K562 (cell line): Measurements from ENCODE around the gene ENOSF1.

Experiments
- CCAR2 ChIP-seq: fragments of 200-400 bp; formaldehyde crosslinking; IDR thresholded peaks from 2 replicates; pipeline ENCODE4 v1.6.1; 2017; ENCODE audit warnings: mild to moderate bottlenecking, low read depth, low read length
- RAD21 ChIP-seq, 2 experiments: fragments of 250-450 bp in 1 of 2; fragments of 450-650 bp in 1 of 2; sonication (Bioruptor Pico) in 1 of 2; formaldehyde crosslinking in 1 of 2; IDR thresholded peaks in 1 of 2; conservative IDR thresholded peaks in 1 of 2; 2 replicates each; pipeline versions ENCODE4 v1.4.0 to v1.8.0; 2020 to 2022; ENCODE audit warnings: mild to moderate bottlenecking in 2 of 2, moderate library complexity in 1 of 2
- ZBTB2 ChIP-seq: fragments of 450-650 bp; IDR thresholded peaks from 2 replicates; pipeline ENCODE4 v1.6.1; 2016; ENCODE audit warnings: antibody characterized with exemption
- TF ChIP-seq, protein P1 (sequence below), 3 experiments: IDR thresholded peaks in 2 of 3; conservative IDR thresholded peaks in 1 of 3; 2 replicates each; pipeline ENCODE4 v1.5.1; 2011 to 2012; ENCODE audit warnings: low read length in 3 of 3, mild to moderate bottlenecking in 3 of 3, control low read depth in 2 of 3, improper control_type of control experiment in 1 of 3, inconsistent platforms in 1 of 3, low read depth in 1 of 3, mixed read lengths in 1 of 3, moderate library complexity in 1 of 3; ENCODE audit not compliant: insufficient read depth in 2 of 3

DNA sequence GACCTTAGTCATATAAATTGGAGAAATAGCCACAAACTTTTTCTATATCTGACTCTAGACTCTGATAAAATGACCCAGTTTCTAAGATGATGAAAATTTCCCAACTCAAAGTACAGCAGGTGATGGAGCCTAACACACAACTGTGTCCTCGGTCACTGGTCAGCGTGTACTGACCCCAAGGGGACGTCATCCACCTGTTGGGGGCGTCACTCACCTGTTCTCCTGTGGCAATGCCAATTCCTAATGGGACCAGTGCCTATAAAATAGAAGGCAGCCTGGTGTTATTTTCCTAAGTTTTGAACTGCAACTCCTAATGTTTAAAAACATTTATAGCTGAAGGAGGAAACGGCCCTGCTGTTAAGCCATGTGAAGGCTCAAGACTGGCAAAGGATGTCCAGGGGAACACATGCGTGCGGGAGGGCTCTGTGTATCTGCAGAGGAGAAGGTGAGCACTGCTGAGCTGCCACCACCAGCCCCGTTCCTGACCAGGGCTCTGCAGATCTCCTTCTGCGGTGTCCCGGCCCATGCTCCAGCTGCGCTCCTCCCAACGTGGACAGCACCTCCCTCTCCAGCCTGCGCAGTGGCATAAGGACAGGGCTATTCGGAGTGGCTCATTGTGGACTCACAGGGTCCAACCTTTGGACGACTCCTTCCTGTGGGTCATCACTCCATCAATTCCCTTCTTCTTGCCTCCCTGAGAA is 33.8 kb downstream of the ENOSF1 start:
- TF ChIP-seq ZBTB2 (no peak), RAD21 (CRISPR knock-in tag; conservative IDR thresholded peaks at IDR 0.05 in 1 of 2, IDR thresholded peaks at IDR 0.05 in 1 of 2) (no peak), CCAR2 (no peak)
- TF ChIP-seq, protein P1, sequence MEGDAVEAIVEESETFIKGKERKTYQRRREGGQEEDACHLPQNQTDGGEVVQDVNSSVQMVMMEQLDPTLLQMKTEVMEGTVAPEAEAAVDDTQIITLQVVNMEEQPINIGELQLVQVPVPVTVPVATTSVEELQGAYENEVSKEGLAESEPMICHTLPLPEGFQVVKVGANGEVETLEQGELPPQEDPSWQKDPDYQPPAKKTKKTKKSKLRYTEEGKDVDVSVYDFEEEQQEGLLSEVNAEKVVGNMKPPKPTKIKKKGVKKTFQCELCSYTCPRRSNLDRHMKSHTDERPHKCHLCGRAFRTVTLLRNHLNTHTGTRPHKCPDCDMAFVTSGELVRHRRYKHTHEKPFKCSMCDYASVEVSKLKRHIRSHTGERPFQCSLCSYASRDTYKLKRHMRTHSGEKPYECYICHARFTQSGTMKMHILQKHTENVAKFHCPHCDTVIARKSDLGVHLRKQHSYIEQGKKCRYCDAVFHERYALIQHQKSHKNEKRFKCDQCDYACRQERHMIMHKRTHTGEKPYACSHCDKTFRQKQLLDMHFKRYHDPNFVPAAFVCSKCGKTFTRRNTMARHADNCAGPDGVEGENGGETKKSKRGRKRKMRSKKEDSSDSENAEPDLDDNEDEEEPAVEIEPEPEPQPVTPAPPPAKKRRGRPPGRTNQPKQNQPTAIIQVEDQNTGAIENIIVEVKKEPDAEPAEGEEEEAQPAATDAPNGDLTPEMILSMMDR (IDR thresholded peaks at IDR 0.05 in 2 of 3, conservative IDR thresholded peaks at IDR 0.05 in 1 of 3; ENCODE audit: insufficient read depth in 2 of 3, low read depth in 1 of 3, low read length in 3 of 3): peak in 1 of 3 experiments; percentile 21; a peak in 1 of 6 replicates
